Measurements from ENCODE around the gene ATP8A2.

DNA sequence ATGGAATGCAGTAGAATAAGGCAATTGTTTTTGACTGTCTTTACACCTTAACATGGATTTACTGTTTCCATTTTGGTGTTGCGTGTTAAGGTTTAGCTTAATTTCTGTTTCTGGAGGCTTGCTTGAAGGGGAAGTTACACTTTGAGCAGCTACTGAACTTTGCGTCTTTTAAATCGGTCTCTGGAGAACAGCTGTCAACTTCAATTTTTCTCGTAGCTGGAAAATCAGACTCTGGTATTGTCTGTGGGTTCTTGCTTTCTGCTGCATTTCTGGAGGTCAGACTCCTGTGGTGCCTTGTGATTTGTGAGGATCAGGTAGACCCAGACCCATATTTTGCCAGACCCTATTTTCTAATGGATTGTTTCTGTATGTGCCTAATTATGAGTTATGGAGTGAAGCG lies 146.7 kb downstream of the ATP8A2 start:
- TF ChIP-seq, protein P1, sequence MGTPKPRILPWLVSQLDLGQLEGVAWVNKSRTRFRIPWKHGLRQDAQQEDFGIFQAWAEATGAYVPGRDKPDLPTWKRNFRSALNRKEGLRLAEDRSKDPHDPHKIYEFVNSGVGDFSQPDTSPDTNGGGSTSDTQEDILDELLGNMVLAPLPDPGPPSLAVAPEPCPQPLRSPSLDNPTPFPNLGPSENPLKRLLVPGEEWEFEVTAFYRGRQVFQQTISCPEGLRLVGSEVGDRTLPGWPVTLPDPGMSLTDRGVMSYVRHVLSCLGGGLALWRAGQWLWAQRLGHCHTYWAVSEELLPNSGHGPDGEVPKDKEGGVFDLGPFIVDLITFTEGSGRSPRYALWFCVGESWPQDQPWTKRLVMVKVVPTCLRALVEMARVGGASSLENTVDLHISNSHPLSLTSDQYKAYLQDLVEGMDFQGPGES (IDR thresholded peaks at IDR 0.05): no peak
- TF ChIP-seq FOS (IDR thresholded peaks at IDR 0.05; ENCODE audit: borderline replicate concordance, extremely low read depth, insufficient read length) (no peak), NFYA (IDR thresholded peaks at IDR 0.05; ENCODE audit: borderline replicate concordance, low read depth, low read length) (no peak), RELB (IDR thresholded peaks at IDR 0.05; ENCODE audit: low read depth) (no peak), ATF3 (IDR thresholded peaks at IDR 0.05; ENCODE audit: borderline replicate concordance, extremely low read depth, low read depth, low read length) (no peak), JUND (IDR thresholded peaks at IDR 0.05; ENCODE audit: low read depth, low read length) (no peak), BCL3 (IDR thresholded peaks at IDR 0.05; ENCODE audit: borderline replicate concordance, insufficient read depth, low read depth, low read length, poor library complexity, severe bottlenecking) (no peak), ZNF592 (IDR thresholded peaks at IDR 0.05) (no peak), RB1 (IDR thresholded peaks at IDR 0.05; ENCODE audit: borderline replicate concordance) (no peak), ZNF274 (IDR thresholded peaks at IDR 0.05; ENCODE audit: insufficient read depth, insufficient read length) (no peak)
- TF ChIP-seq, protein P2, sequence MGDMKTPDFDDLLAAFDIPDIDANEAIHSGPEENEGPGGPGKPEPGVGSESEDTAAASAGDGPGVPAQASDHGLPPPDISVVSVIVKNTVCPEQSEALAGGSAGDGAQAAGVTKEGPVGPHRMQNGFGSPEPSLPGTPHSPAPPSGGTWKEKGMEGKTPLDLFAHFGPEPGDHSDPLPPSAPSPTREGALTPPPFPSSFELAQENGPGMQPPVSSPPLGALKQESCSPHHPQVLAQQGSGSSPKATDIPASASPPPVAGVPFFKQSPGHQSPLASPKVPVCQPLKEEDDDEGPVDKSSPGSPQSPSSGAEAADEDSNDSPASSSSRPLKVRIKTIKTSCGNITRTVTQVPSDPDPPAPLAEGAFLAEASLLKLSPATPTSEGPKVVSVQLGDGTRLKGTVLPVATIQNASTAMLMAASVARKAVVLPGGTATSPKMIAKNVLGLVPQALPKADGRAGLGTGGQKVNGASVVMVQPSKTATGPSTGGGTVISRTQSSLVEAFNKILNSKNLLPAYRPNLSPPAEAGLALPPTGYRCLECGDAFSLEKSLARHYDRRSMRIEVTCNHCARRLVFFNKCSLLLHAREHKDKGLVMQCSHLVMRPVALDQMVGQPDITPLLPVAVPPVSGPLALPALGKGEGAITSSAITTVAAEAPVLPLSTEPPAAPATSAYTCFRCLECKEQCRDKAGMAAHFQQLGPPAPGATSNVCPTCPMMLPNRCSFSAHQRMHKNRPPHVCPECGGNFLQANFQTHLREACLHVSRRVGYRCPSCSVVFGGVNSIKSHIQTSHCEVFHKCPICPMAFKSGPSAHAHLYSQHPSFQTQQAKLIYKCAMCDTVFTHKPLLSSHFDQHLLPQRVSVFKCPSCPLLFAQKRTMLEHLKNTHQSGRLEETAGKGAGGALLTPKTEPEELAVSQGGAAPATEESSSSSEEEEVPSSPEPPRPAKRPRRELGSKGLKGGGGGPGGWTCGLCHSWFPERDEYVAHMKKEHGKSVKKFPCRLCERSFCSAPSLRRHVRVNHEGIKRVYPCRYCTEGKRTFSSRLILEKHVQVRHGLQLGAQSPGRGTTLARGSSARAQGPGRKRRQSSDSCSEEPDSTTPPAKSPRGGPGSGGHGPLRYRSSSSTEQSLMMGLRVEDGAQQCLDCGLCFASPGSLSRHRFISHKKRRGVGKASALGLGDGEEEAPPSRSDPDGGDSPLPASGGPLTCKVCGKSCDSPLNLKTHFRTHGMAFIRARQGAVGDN (IDR thresholded peaks at IDR 0.05): no peak

Measured in GM12878 (cell line).